Natural killer cell (primary cell): ENCODE data around the gene ASMT. TPM values are rescaled to one million over a fixed set of nuclear protein-coding genes. Genes with fewer than 3 reads are reported as not detected.

Experiments
- ATAC-seq, 3 donors: fragments of 150-1000 bp in 2 of 3; fragments of 200-7000 bp in 1 of 3; cut with Tn5 transposase; 1 replicate in 1 of 3; 2 replicates in 2 of 3; pipeline ENCODE4 v1.10.0; 2021; ENCODE audit warnings: mild to moderate bottlenecking in 2 of 3, moderate library complexity in 2 of 3
- DNase-seq, 2 donors: peaks; one replicate each; pipeline versions ENCODE4 v3.0.0 to v3.0.0-alpha.2; 2013 to 2021; ENCODE audit warnings: mixed read lengths in 1 of 2
- H3K27ac ChIP-seq: one replicate; pipeline ENCODE4 v1.5.1; 2013; ENCODE audit warnings: mild to moderate bottlenecking, low read length
- H3K27me3 ChIP-seq: one replicate; pipeline ENCODE4 v1.6.1; 2013; ENCODE audit warnings: low read length; ENCODE audit not compliant: control insufficient read depth, insufficient read depth
- H3K36me3 ChIP-seq: one replicate; pipeline ENCODE4 v1.6.1; 2013; ENCODE audit warnings: low read length; ENCODE audit not compliant: control insufficient read depth, insufficient read depth
- H3K4me1 ChIP-seq: one replicate; pipeline ENCODE4 v1.6.1; 2013; ENCODE audit warnings: low read length; ENCODE audit not compliant: control insufficient read depth, insufficient read depth
- H3K4me3 ChIP-seq: one replicate; pipeline ENCODE4 v1.5.1; 2013; ENCODE audit warnings: low read length
- H3K9me3 ChIP-seq: one replicate; pipeline ENCODE4 v1.6.1; 2013; ENCODE audit warnings: low read length; ENCODE audit not compliant: control insufficient read depth, insufficient read depth
- H3K27ac Mint-ChIP-seq, 2 donors: one replicate each; pipeline ENCODE4 v1.8.0; 2022; ENCODE audit warnings: mild to moderate bottlenecking in 2 of 2, mixed read lengths in 2 of 2, moderate library complexity in 1 of 2
- H3K27me3 Mint-ChIP-seq, 2 donors: one replicate each; pipeline ENCODE4 v1.8.0; 2022; ENCODE audit warnings: low read depth in 2 of 2, mixed read lengths in 2 of 2
- H3K36me3 Mint-ChIP-seq: one replicate; pipeline ENCODE4 v1.8.0; 2022; ENCODE audit warnings: mixed read lengths
- H3K4me1 Mint-ChIP-seq, 2 donors: one replicate each; pipeline ENCODE4 v1.8.0; 2022; ENCODE audit warnings: mixed read lengths in 2 of 2
- H3K4me3 Mint-ChIP-seq: one replicate; pipeline ENCODE4 v1.8.0; 2022; ENCODE audit warnings: mild to moderate bottlenecking, moderate library complexity, mixed read lengths
- H3K9me3 Mint-ChIP-seq, 2 donors: one replicate each; pipeline ENCODE4 v1.8.0; 2022; ENCODE audit warnings: mixed read lengths in 2 of 2
- CTCF ChIP-seq: fragments of 200-600 bp; IDR thresholded peaks from one replicate; pipeline ENCODE4 v1.8.0; 2022; ENCODE audit warnings: antibody characterized with exemption
- WGBS: methylation state at CpG from one replicate; pipeline ENCODE4 v1.1.7; 2013; ENCODE audit warnings: missing lambda C conversion rate; ENCODE audit not compliant: insufficient coverage; 5-methylcytosine and 5-hydroxymethylcytosine counted together
- intact Hi-C: fragments of 100-400 bp; cut with micrococcal nuclease; formaldehyde crosslinking; loops from one replicate; pipeline ENCODE4 v1.14.2; 2022
- total RNA-seq, 4 donors: library from RNA; stranded (reverse); fragments of 120-200 nt in 1 of 4; gene quantifications; one replicate each; pipeline versions ENCODE4 v1.2.3 to v1.2.4, GENCODE V29; 2013 to 2022

ASMT gene
- total RNA-seq, 3 donors from 2014 or later (not counting 1 experiment from before 2014, with no cell fraction given), result 0.79 to 1.8 (median 1.5) TPM

GRCh38 chrX:1593286-1594271, 21.3 kb upstream of the ASMT start:
- Histone ChIP-seq H3K36me3 (peaks cover 47% of the 10 kb centered on the region), H3K4me3 (peak overlapping the region; percentile 91), H3K9me3 (no peaks in the 10 kb centered on the region), H3K27me3 (no peaks in the 10 kb centered on the region), H3K27ac (no peak overlapping the region), H3K4me1 (peaks cover 34% of the 10 kb centered on the region)
- 92% methylated on average over 60 of the region's 60 CpGs for WGBS
- Mint-ChIP-seq H3K4me1 (peaks cover 30 to 52% of the 10 kb centered on the region in 2 donors), H3K9me3 (no peaks in the 10 kb centered on the region), H3K4me3 (peak overlapping the region; percentile 92), H3K27ac (peak overlapping the region; percentile 87 to 93), H3K27me3 (no peaks in the 10 kb centered on the region), H3K36me3 (no peaks in the 10 kb centered on the region)
- intact Hi-C loops, result loop anchor here (2.0 to 10.0 kb wide), 4 partner anchors 64 to 1101 kb away; partner anchors contain the start of genes ASMTL, CD99 and SLC25A6
- ATAC-seq (no peak), DNase-seq (peak in 1 of 2 donors; percentile 13)
- no peak for TF ChIP-seq CTCF

- Mint-ChIP-seq H3K9me3 (no peaks in the 10 kb centered on the region), H3K27me3 (no peaks in the 10 kb centered on the region), H3K27ac (no peak overlapping the region), H3K4me3 (no peak overlapping the region), H3K4me1 (peaks cover 36 to 59% of the 10 kb centered on the region in 2 donors), H3K36me3 (no peaks in the 10 kb centered on the region)
- Histone ChIP-seq H3K27me3 (no peaks in the 10 kb centered on the region), H3K27ac (no peak overlapping the region), H3K9me3 (no peaks in the 10 kb centered on the region), H3K4me3 (no peak overlapping the region), H3K36me3 (peaks cover 66% of the 10 kb centered on the region), H3K4me1 (peaks cover 36% of the 10 kb centered on the region)
- intact Hi-C loops, result loop anchor here (10.0 kb wide), 1 partner anchor 1099 kb away; the partner anchor contains the start of gene CD99
- 86% methylated on average over 17 of the region's 17 CpGs for WGBS
- TF ChIP-seq CTCF, result no peak
- ATAC-seq, result no peak
- peak in 1 of 2 donors; percentile 9 for DNase-seq
These were observed 19.2 kb upstream of the ASMT start for GRCh38 chrX:1595711-1596060.

GRCh38 chrX:1596676-1597344, 18.0 kb upstream of the ASMT start:
- Mint-ChIP-seq H3K27ac (peak overlapping the region in 1 of 2 donors; percentile 69), H3K36me3 (peaks cover 3% of the 10 kb centered on the region), H3K9me3 (no peaks in the 10 kb centered on the region), H3K27me3 (no peaks in the 10 kb centered on the region), H3K4me3 (no peak overlapping the region), H3K4me1 (peaks cover 36 to 54% of the 10 kb centered on the region in 2 donors)
- TF ChIP-seq CTCF, result no peak
- intact Hi-C loops, result loop anchor here (10.0 kb wide), 1 partner anchor 1098 kb away; the partner anchor contains the start of gene CD99
- H3K4me1 ChIP-seq, result peaks cover 33% of the 10 kb centered on the region
- ATAC-seq (no peak), DNase-seq (peak in 1 of 2 donors; percentile 9)
- H3K27me3 ChIP-seq, result no peaks in the 10 kb centered on the region
- H3K9me3 ChIP-seq, result no peaks in the 10 kb centered on the region
- H3K4me3 ChIP-seq, result no peak overlapping the region
- WGBS, result 96% methylated on average over 30 of the region's 30 CpGs
- H3K36me3 ChIP-seq, result peaks cover 73% of the 10 kb centered on the region
- H3K27ac ChIP-seq, result no peak overlapping the region
